CD8-positive, alpha-beta memory T cell (primary cell): ENCODE measurements around the gene C4orf51. TPM values are rescaled to one million over a fixed set of nuclear protein-coding genes. Genes with fewer than 3 reads are reported as not detected.

Source experiments
- CTCF ChIA-PET: fragments of 350-600 bp; sonication (Branson Sonifier 250); formaldehyde crosslinking; loops from one replicate; lab custom pipeline; 2021; ENCODE audit warnings: antibody characterized with exemption; lab: Charles Lee
- POLR2A ChIA-PET: fragments of 350-600 bp; sonication (Branson Sonifier 250); formaldehyde crosslinking; loops from one replicate; lab custom pipeline; 2021; ENCODE audit warnings: antibody characterized with exemption; lab: Charles Lee
- DNase-seq, 5 donors: peaks; one replicate each; pipeline versions ENCODE4 v3.0.0 to v3.0.0-alpha.2; 2020 to 2022; ENCODE audit warnings: mixed read lengths in 1 of 5
- H3K27ac ChIP-seq: one replicate; pipeline ENCODE4 v1.7.0; 2013; ENCODE audit warnings: low read depth, mild to moderate bottlenecking, low read length, moderate library complexity
- H3K27me3 ChIP-seq: 2 replicates; pipeline ENCODE4 v1.7.0; 2013; ENCODE audit warnings: low read length, mild to moderate bottlenecking; ENCODE audit not compliant: insufficient read depth, poor library complexity, severe bottlenecking
- H3K36me3 ChIP-seq: 2 replicates; pipeline ENCODE4 v1.7.0; 2013; ENCODE audit warnings: mild to moderate bottlenecking, low read length, moderate library complexity; ENCODE audit not compliant: insufficient read depth
- H3K4me1 ChIP-seq: 2 replicates; pipeline ENCODE4 v1.7.0; 2013; ENCODE audit warnings: mild to moderate bottlenecking, low read length, moderate library complexity; ENCODE audit not compliant: insufficient read depth
- H3K4me3 ChIP-seq: 2 replicates; pipeline ENCODE4 v1.7.0; 2013; ENCODE audit warnings: mild to moderate bottlenecking, low read length
- H3K9me3 ChIP-seq: 2 replicates; pipeline ENCODE4 v1.7.0; 2013; ENCODE audit warnings: mild to moderate bottlenecking, low read length
- H3K27ac Mint-ChIP-seq, 8 donors: one replicate each; pipeline ENCODE4 v1.8.0; 2020 to 2021; ENCODE audit warnings: mixed read lengths in 8 of 8, mild to moderate bottlenecking in 6 of 8, inconsistent platforms in 3 of 8, moderate library complexity in 3 of 8
- H3K27me3 Mint-ChIP-seq, 2 donors: one replicate each; pipeline ENCODE4 v1.8.0; 2020 to 2021; ENCODE audit warnings: mixed read lengths in 2 of 2, mild to moderate bottlenecking in 1 of 2, moderate library complexity in 1 of 2
- H3K36me3 Mint-ChIP-seq, 3 donors: one replicate each; pipeline ENCODE4 v1.8.0; 2020 to 2021; ENCODE audit warnings: mixed read lengths in 3 of 3, inconsistent platforms in 1 of 3, mild to moderate bottlenecking in 1 of 3
- H3K4me1 Mint-ChIP-seq, 3 donors: one replicate each; pipeline ENCODE4 v1.8.0; 2020 to 2021; ENCODE audit warnings: mixed read lengths in 3 of 3, inconsistent platforms in 1 of 3, mild to moderate bottlenecking in 1 of 3
- H3K4me3 Mint-ChIP-seq, 7 donors: one replicate each; pipeline ENCODE4 v1.8.0; 2020 to 2021; ENCODE audit warnings: mixed read lengths in 7 of 7, mild to moderate bottlenecking in 6 of 7, moderate library complexity in 4 of 7, inconsistent platforms in 2 of 7
- H3K9me3 Mint-ChIP-seq, 5 donors: one replicate each; pipeline ENCODE4 v1.8.0; 2020 to 2022; ENCODE audit warnings: mixed read lengths in 5 of 5, mild to moderate bottlenecking in 3 of 5, moderate library complexity in 2 of 5, inconsistent platforms in 1 of 5
- polyA plus RNA-seq: library from polyadenylated mRNA; unstranded; fragments of 300-500 nt; fragmentation: Illumina TruSeq; gene quantifications from one replicate; pipeline ENCODE4 v1.2.3, GENCODE V29; 2021
- total RNA-seq, 2 experiments: library from RNA; stranded (reverse); gene quantifications; one replicate each; pipeline ENCODE4 v1.2.3, GENCODE V29; 2021

C4orf51 gene
- total and polyA plus RNA-seq, 3 experiments from 2014 or later, result not detected

GRCh38 chr4:145731028-145731427 lies 51.1 kb downstream of the C4orf51 start:
- Histone ChIP-seq H3K36me3 (no peaks in the 10 kb centered on the region), H3K4me1 (peaks cover 5% of the 10 kb centered on the region), H3K27ac (no peak overlapping the region), H3K9me3 (no peaks in the 10 kb centered on the region), H3K27me3 (peaks cover 4% of the 10 kb centered on the region), H3K4me3 (no peak overlapping the region)
- no peak for DNase-seq
- POLR2A ChIA-PET, result no interaction called here
- CTCF ChIA-PET, result no interaction called here
- no peaks in the 10 kb centered on the region for H3K9me3 Mint-ChIP-seq
- H3K4me1 Mint-ChIP-seq, result peaks cover 12 to 23% (median 16%) of the 10 kb centered on the region in 3 donors
- peaks cover 10 to 11% of the 10 kb centered on the region in 2 donors for H3K27me3 Mint-ChIP-seq
- H3K36me3 Mint-ChIP-seq, result no peaks in the 10 kb centered on the region
- no peak overlapping the region for H3K27ac Mint-ChIP-seq
- H3K4me3 Mint-ChIP-seq, result peak overlapping the region in 5 of 7 donors; percentile 5 to 59 (median 35)

- Histone ChIP-seq H3K9me3 (no peaks in the 10 kb centered on the region), H3K4me3 (no peak overlapping the region), H3K27ac (no peak overlapping the region), H3K36me3 (no peaks in the 10 kb centered on the region), H3K4me1 (peaks cover 5% of the 10 kb centered on the region), H3K27me3 (peaks cover 4% of the 10 kb centered on the region)
- no peaks in the 10 kb centered on the region for H3K36me3 Mint-ChIP-seq
- H3K4me3 Mint-ChIP-seq, result peak overlapping the region; percentile 67 to 86 (median 78)
- ChIA-PET CTCF (no interaction called here), POLR2A (no interaction called here)
- DNase-seq, result no peak
- H3K9me3 Mint-ChIP-seq, result no peaks in the 10 kb centered on the region
- peaks cover 10 to 11% of the 10 kb centered on the region in 2 donors for H3K27me3 Mint-ChIP-seq
- H3K27ac Mint-ChIP-seq, result peak overlapping the region in 2 of 8 donors; percentile 24 to 37
- peaks cover 12 to 23% (median 16%) of the 10 kb centered on the region in 3 donors for H3K4me1 Mint-ChIP-seq
Measured at GRCh38 chr4:145732001-145732815, 52.3 kb downstream of the C4orf51 start.

GRCh38 chr4:145732895-145733880 lies 53.2 kb downstream of the C4orf51 start:
- POLR2A ChIA-PET, result interaction anchor here (0.6 kb wide), 1 partner anchor 110 kb away, joined by 3 read pairs; no protein-coding TSS in a partner anchor
- CTCF ChIA-PET, result no interaction called here

GRCh38 chr4:145734031-145734430 lies 54.1 kb downstream of the C4orf51 start:
- Histone ChIP-seq H3K4me1 (peaks cover 5% of the 10 kb centered on the region), H3K9me3 (no peaks in the 10 kb centered on the region), H3K36me3 (no peaks in the 10 kb centered on the region), H3K27me3 (peaks cover 4% of the 10 kb centered on the region), H3K4me3 (no peak overlapping the region), H3K27ac (no peak overlapping the region)
- H3K36me3 Mint-ChIP-seq, result no peaks in the 10 kb centered on the region
- peaks cover 6% of the 10 kb centered on the region in 2 donors for H3K27me3 Mint-ChIP-seq
- peaks cover 12 to 23% (median 16%) of the 10 kb centered on the region in 3 donors for H3K4me1 Mint-ChIP-seq
- DNase-seq, result no peak
- ChIA-PET CTCF (no interaction called here), POLR2A (interaction anchor here (0.6 kb wide), 1 partner anchor 111 kb away, joined by 3 read pairs; no protein-coding TSS in a partner anchor)
- peak overlapping the region in 1 of 8 donors; percentile 67 for H3K27ac Mint-ChIP-seq
- peak overlapping the region; percentile 49 to 81 (median 75) for H3K4me3 Mint-ChIP-seq
- H3K9me3 Mint-ChIP-seq, result no peaks in the 10 kb centered on the region

More at GRCh38 chr4:145732895-145733880, 53.2 kb downstream of the C4orf51 start:
- peaks cover 7 to 11% of the 10 kb centered on the region in 2 donors for H3K27me3 Mint-ChIP-seq
- no peaks in the 10 kb centered on the region for H3K36me3 ChIP-seq
- H3K9me3 ChIP-seq, result no peaks in the 10 kb centered on the region
- H3K4me1 Mint-ChIP-seq, result peaks cover 12 to 23% (median 16%) of the 10 kb centered on the region in 3 donors
- DNase-seq, result peak; percentile 70 to 88 (median 83)
- H3K4me3 Mint-ChIP-seq, result peak overlapping the region; percentile 53 to 86 (median 78)
- H3K9me3 Mint-ChIP-seq, result no peaks in the 10 kb centered on the region
- peak overlapping the region in 4 of 8 donors; percentile 11 to 74 (median 66) for H3K27ac Mint-ChIP-seq
- peak overlapping the region; percentile 43 for H3K4me3 ChIP-seq
- H3K27me3 ChIP-seq, result peaks cover 4% of the 10 kb centered on the region
- H3K36me3 Mint-ChIP-seq, result no peaks in the 10 kb centered on the region
- H3K4me1 ChIP-seq, result peaks cover 5% of the 10 kb centered on the region
- H3K27ac ChIP-seq, result no peak overlapping the region

GRCh38 chr4:145734576-145735346 lies 54.8 kb downstream of the C4orf51 start:
- no peaks in the 10 kb centered on the region for H3K9me3 Mint-ChIP-seq
- Histone ChIP-seq H3K4me3 (no peak overlapping the region), H3K27ac (no peak overlapping the region), H3K36me3 (no peaks in the 10 kb centered on the region), H3K9me3 (no peaks in the 10 kb centered on the region), H3K4me1 (peaks cover 5% of the 10 kb centered on the region), H3K27me3 (peaks cover 4% of the 10 kb centered on the region)
- peak overlapping the region in 6 of 7 donors; percentile 17 to 79 (median 43) for H3K4me3 Mint-ChIP-seq
- ChIA-PET POLR2A (no interaction called here), CTCF (no interaction called here)
- H3K27ac Mint-ChIP-seq, result peak overlapping the region in 3 of 8 donors; percentile 13 to 89 (median 33)
- peaks cover 2% of the 10 kb centered on the region in 2 donors for H3K27me3 Mint-ChIP-seq
- no peaks in the 10 kb centered on the region for H3K36me3 Mint-ChIP-seq
- DNase-seq, result no peak
- H3K4me1 Mint-ChIP-seq, result peaks cover 12 to 23% (median 16%) of the 10 kb centered on the region in 3 donors

GRCh38 chr4:145735347-145735675 lies 55.4 kb downstream of the C4orf51 start:
- ChIA-PET POLR2A (no interaction called here), CTCF (no interaction called here)
- no peak overlapping the region for H3K27ac ChIP-seq
- no peaks in the 10 kb centered on the region for H3K36me3 ChIP-seq
- DNase-seq, result no peak
- peaks cover 4% of the 10 kb centered on the region for H3K27me3 ChIP-seq
- H3K9me3 ChIP-seq, result no peaks in the 10 kb centered on the region
- Mint-ChIP-seq H3K4me3 (no peak overlapping the region), H3K4me1 (peaks cover 12 to 23% (median 16%) of the 10 kb centered on the region in 3 donors), H3K27ac (peak overlapping the region in 3 of 8 donors; percentile 8 to 89 (median 44)), H3K27me3 (peaks cover 0 to 2% of the 10 kb centered on the region in 2 donors), H3K36me3 (no peaks in the 10 kb centered on the region), H3K9me3 (no peaks in the 10 kb centered on the region)
- no peak overlapping the region for H3K4me3 ChIP-seq
- H3K4me1 ChIP-seq, result peaks cover 5% of the 10 kb centered on the region

GRCh38 chr4:145735827-145736226 lies 55.9 kb downstream of the C4orf51 start:
- DNase-seq, result no peak
- Mint-ChIP-seq H3K4me3 (no peak overlapping the region), H3K27me3 (peaks cover 0 to under 1% of the 10 kb centered on the region in 2 donors), H3K36me3 (no peaks in the 10 kb centered on the region), H3K4me1 (peaks cover 12 to 23% (median 16%) of the 10 kb centered on the region in 3 donors), H3K9me3 (no peaks in the 10 kb centered on the region), H3K27ac (no peak overlapping the region)
- ChIA-PET POLR2A (no interaction called here), CTCF (no interaction called here)
- no peak overlapping the region for H3K4me3 ChIP-seq
- H3K27ac ChIP-seq, result no peak overlapping the region
- peaks cover 5% of the 10 kb centered on the region for H3K4me1 ChIP-seq
- H3K27me3 ChIP-seq, result peaks cover 4% of the 10 kb centered on the region
- H3K9me3 ChIP-seq, result no peaks in the 10 kb centered on the region
- H3K36me3 ChIP-seq, result no peaks in the 10 kb centered on the region
